Esophagus muscularis mucosa (tissue), 4 donors: ENCODE results near the gene PHLPP1. TPM values are rescaled to one million over a fixed set of nuclear protein-coding genes. Genes with fewer than 3 reads are reported as not detected.
A peak's percentile ranks its signal among the peaks of the same experiment; 100 is the strongest.

Experiments used
- DNase-seq: peaks from one replicate; pipeline ENCODE4 v3.0.0-alpha.2; 2017; ENCODE audit errors: extremely low spot score
- H3K27ac ChIP-seq, 4 donors: fragments of 200-600 bp; sonication (generic); replicated peaks in 1 of 4; 1 replicate in 3 of 4; 2 replicates in 1 of 4; pipeline ENCODE4 v1.5.1; 2016 to 2019; ENCODE audit warnings: mild to moderate bottlenecking in 1 of 4
- H3K27me3 ChIP-seq, 4 donors: fragments of 200-600 bp; sonication (generic); one replicate each; pipeline versions ENCODE4 v1.5.1 to v1.6.0; 2016 to 2019
- H3K36me3 ChIP-seq, 4 donors: fragments of 200-600 bp; sonication (generic); one replicate each; pipeline ENCODE4 v1.5.1; 2016 to 2019
- H3K4me1 ChIP-seq, 4 donors: fragments of 200-600 bp; sonication (generic); one replicate each; pipeline ENCODE4 v1.5.1; 2016 to 2019
- H3K4me3 ChIP-seq, 4 donors: fragments of 200-600 bp; sonication (generic); 1 replicate in 2 of 4; 2 replicates in 2 of 4; pipeline ENCODE4 v1.5.1; 2016 to 2019; ENCODE audit warnings: mild to moderate bottlenecking in 4 of 4, moderate library complexity in 1 of 4
- H3K9me3 ChIP-seq, 4 donors: fragments of 200-600 bp; sonication (generic); 1 replicate in 3 of 4; 2 replicates in 1 of 4; pipeline ENCODE4 v1.5.1; 2016 to 2019
- EP300 ChIP-seq: sonication (generic); formaldehyde crosslinking; IDR thresholded peaks from one replicate; pipeline ENCODE4 v1.6.1; 2017; ENCODE audit warnings: antibody characterized with exemption
- POLR2A ChIP-seq: fragments of 450-650 bp; IDR thresholded peaks from one replicate; pipeline ENCODE4 v1.6.1; 2017; ENCODE audit warnings: antibody characterized with exemption, moderate library complexity, mild to moderate bottlenecking, low read depth
- POLR2AphosphoS5 ChIP-seq, 2 donors: sonication (generic); formaldehyde crosslinking; IDR thresholded peaks; one replicate each; pipeline ENCODE4 v1.6.1; 2017; ENCODE audit warnings: antibody characterized with exemption in 2 of 2
- WGBS: methylation state at CpG from one replicate; pipeline ENCODE4 v1.1.5; 2018; 5-methylcytosine and 5-hydroxymethylcytosine counted together
- intact Hi-C: fragments of 100-400 bp; cut with DNase I; formaldehyde crosslinking; loops from one replicate; pipeline ENCODE4 v1.15.1; 2023
- total RNA-seq, 4 donors: library from RNA; depleted of rRNA; stranded (reverse); fragments of >200 nt; gene quantifications; one replicate each; pipeline versions ENCODE4 v1.1.0 to v1.2.1, GENCODE V29; 2016
- TF ChIP-seq, protein P1 (sequence below), 3 experiments: fragments of 200-600 bp in 2 of 3; fragments of 450-650 bp in 1 of 3; sonication (generic) in 2 of 3; IDR thresholded peaks; one replicate each; pipeline ENCODE4 v1.5.1; 2017 to 2019; ENCODE audit warnings: antibody characterized with exemption in 3 of 3, mild to moderate bottlenecking in 2 of 3, moderate library complexity in 1 of 3

PHLPP1 gene
- total RNA-seq, 4 donors from 2014 or later, result 11.6 to 23.0 (median 17.3) TPM

DNA sequence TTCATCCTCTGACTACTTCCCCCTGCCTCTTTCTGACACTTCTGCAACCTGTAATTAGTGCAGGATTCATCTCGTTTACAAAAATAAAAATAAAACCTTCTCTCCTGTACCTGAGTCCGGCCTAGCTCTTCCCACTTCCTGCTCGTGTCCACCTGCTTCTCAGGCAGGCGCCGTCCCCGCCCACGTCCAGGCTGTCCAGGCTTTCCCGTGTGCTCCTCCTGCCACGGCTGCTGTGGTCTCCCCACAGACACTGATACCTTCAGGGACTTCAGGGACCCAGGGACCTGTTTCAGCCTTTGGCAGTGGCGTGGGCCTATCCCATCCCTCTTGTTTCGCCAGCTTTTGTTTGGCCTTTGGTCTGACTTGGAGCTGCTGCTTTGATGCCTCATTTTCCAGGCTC, 272.5 kb downstream of the PHLPP1 start:
- 93% methylated on average over 11 of the region's 11 CpGs for WGBS
- no peak overlapping the region for H3K4me3 ChIP-seq
- TF ChIP-seq, protein P1, sequence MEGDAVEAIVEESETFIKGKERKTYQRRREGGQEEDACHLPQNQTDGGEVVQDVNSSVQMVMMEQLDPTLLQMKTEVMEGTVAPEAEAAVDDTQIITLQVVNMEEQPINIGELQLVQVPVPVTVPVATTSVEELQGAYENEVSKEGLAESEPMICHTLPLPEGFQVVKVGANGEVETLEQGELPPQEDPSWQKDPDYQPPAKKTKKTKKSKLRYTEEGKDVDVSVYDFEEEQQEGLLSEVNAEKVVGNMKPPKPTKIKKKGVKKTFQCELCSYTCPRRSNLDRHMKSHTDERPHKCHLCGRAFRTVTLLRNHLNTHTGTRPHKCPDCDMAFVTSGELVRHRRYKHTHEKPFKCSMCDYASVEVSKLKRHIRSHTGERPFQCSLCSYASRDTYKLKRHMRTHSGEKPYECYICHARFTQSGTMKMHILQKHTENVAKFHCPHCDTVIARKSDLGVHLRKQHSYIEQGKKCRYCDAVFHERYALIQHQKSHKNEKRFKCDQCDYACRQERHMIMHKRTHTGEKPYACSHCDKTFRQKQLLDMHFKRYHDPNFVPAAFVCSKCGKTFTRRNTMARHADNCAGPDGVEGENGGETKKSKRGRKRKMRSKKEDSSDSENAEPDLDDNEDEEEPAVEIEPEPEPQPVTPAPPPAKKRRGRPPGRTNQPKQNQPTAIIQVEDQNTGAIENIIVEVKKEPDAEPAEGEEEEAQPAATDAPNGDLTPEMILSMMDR (IDR thresholded peaks at IDR 0.05), result no peak
- TF ChIP-seq EP300 (no peak), POLR2AphosphoS5 (IDR thresholded peaks at IDR 0.05) (no peak), POLR2A (no peak)
- no peaks in the 10 kb centered on the region for H3K27me3 ChIP-seq
- H3K4me1 ChIP-seq, result peaks cover 0 to 9% (median 2%) of the 10 kb centered on the region in 4 donors
- H3K36me3 ChIP-seq, result no peaks in the 10 kb centered on the region
- intact Hi-C loops, result no loop called here
- H3K27ac ChIP-seq, result no peak overlapping the region
- no peaks in the 10 kb centered on the region for H3K9me3 ChIP-seq
- no peak for DNase-seq

DNA sequence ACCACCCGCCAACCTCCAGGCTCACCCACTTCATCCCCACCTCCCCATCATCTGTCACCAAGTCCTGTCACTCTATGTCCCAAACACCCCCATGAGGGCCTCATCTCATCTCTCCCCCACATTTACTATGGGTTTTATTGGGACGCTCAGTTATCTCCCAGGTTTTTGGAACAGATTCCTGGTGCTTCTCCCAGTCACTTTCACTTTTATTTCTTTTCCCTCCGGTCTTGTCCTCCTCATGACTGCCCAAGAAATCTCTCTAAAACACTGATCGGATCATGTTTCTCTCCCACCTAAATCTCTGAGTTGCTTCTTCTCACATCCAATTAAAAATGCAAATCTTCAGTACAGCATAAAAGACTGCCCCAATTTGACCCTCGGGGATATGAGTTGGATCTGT, 273.1 kb downstream of the PHLPP1 start:
- WGBS, result 73% methylated on average over 5 of the region's 5 CpGs
- TF ChIP-seq EP300 (no peak), POLR2AphosphoS5 (IDR thresholded peaks at IDR 0.05) (no peak), POLR2A (no peak)
- TF ChIP-seq, protein P1 (IDR thresholded peaks at IDR 0.05), result no peak
- intact Hi-C loops, result no loop called here

DNA sequence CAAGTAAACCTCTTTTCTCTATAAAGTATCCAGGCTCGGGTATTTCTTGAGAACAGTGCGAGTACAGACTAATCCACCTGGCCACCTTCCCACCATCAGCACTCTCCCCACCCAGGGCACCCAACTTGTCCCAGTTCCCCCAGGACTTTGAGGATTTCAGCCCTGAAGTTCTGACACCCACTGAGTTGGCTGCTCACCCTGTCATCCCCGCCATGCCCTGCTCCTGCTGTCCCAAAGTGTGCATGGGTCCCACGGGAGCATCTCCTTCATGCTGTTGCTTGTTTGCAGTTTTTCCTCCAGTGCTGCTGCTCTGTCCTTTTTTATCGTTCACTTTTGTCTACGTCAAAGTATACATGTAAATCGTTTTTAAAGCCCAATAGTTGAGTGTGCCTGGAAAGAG, 273.9 kb downstream of the PHLPP1 start:
- intact Hi-C loops, result no loop called here
- H3K9me3 ChIP-seq, result no peaks in the 10 kb centered on the region
- TF ChIP-seq, protein P1 (IDR thresholded peaks at IDR 0.05), result no peak
- TF ChIP-seq POLR2AphosphoS5 (IDR thresholded peaks at IDR 0.05), result no peak
- no peak for TF ChIP-seq EP300
- TF ChIP-seq POLR2A, result no peak
- H3K4me3 ChIP-seq, result no peak overlapping the region
- no peak for DNase-seq
- H3K4me1 ChIP-seq, result peaks cover 0 to 9% (median 2%) of the 10 kb centered on the region in 4 donors
- H3K36me3 ChIP-seq, result no peaks in the 10 kb centered on the region
- no peak overlapping the region for H3K27ac ChIP-seq
- no peaks in the 10 kb centered on the region for H3K27me3 ChIP-seq
- WGBS, result 75% methylated on average over 7 of the region's 7 CpGs

More for the DNA sequence above, 273.1 kb downstream of the PHLPP1 start:
- H3K9me3 ChIP-seq, result no peaks in the 10 kb centered on the region
- no peak for DNase-seq
- H3K4me1 ChIP-seq, result peaks cover 0 to 9% (median 2%) of the 10 kb centered on the region in 4 donors
- H3K27me3 ChIP-seq, result no peaks in the 10 kb centered on the region
- H3K27ac ChIP-seq, result no peak overlapping the region
- H3K36me3 ChIP-seq, result no peaks in the 10 kb centered on the region
- H3K4me3 ChIP-seq, result peak overlapping the region; percentile 12 to 22 (median 18)

DNA sequence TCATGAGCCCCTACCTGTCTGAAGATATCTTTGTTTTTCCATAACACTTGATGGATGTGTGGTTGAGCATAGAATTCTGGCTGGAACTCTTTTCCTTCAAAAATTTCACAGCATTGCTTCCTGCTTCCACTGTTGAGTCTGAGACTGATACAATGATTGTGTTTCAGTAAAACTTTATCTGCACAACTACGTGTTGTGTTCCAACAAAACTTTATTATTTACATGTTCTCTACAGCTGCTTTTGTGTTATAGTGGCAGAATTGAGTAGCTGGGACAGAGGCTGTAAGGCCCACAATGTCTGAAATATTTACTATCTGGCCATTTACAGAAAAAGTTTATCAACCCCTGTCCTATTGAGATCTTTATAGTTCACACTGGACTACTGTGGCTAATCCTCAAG, 275.3 kb downstream of the PHLPP1 start:
- no peaks in the 10 kb centered on the region for H3K27me3 ChIP-seq
- no peak overlapping the region for H3K4me3 ChIP-seq
- no peak overlapping the region for H3K27ac ChIP-seq
- no peak for DNase-seq
- WGBS, result 84% methylated on average over 1 of the region's 1 CpG
- peaks cover 0 to 9% (median 2%) of the 10 kb centered on the region in 4 donors for H3K4me1 ChIP-seq
- intact Hi-C loops, result no loop called here
- H3K9me3 ChIP-seq, result no peaks in the 10 kb centered on the region
- TF ChIP-seq POLR2A (no peak), EP300 (no peak), POLR2AphosphoS5 (IDR thresholded peaks at IDR 0.05) (no peak)
- TF ChIP-seq, protein P1 (IDR thresholded peaks at IDR 0.05), result no peak
- no peaks in the 10 kb centered on the region for H3K36me3 ChIP-seq

DNA sequence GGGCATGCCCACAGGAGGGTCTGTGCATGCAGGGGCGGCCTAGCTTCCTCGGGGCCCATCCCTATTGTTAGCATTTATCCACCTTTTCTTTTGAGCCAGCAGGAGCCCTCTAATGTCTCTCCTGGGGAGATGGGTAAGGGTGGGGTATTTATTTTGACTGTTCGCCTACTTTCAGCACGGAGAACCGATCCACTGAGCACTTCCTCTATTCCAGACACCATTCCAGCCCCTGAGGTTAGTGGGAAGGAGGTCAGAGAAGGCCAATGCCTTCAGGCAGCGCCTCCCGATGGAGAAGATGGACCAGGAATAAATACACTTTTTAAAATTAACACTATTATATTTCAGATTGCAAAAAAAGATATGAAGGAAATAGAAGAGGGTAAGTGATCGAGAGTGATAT, 276.0 kb downstream of the PHLPP1 start:
- TF ChIP-seq POLR2AphosphoS5 (IDR thresholded peaks at IDR 0.05) (no peak), EP300 (no peak), POLR2A (no peak)
- TF ChIP-seq, protein P1 (IDR thresholded peaks at IDR 0.05), result no peak
- intact Hi-C loops, result no loop called here
- WGBS, result 96% methylated on average over 8 of the region's 8 CpGs

More for the DNA sequence above, 276.0 kb downstream of the PHLPP1 start:
- Histone ChIP-seq H3K4me1 (peaks cover 0 to 9% (median 2%) of the 10 kb centered on the region in 4 donors), H3K36me3 (no peaks in the 10 kb centered on the region), H3K9me3 (no peaks in the 10 kb centered on the region), H3K27me3 (no peaks in the 10 kb centered on the region), H3K27ac (no peak overlapping the region), H3K4me3 (no peak overlapping the region)
- no peak for DNase-seq
